Transverse colon (tissue), 4 donors: ENCODE data around the gene IP6K1. TPM values are rescaled to one million over a fixed set of nuclear protein-coding genes. Genes with fewer than 3 reads are reported as not detected.
"Not testable (repeated sequence)": the region's sequence is repeated elsewhere in the genome, so short reads cannot be mapped to it uniquely, and the experiment has no call there.

Experiments used
- DNase-seq: peaks from one replicate; pipeline ENCODE4 v3.0.0-alpha.2; 2019
- H3K27ac ChIP-seq, 4 donors: fragments of 200-600 bp; sonication (generic); 2 replicates each; pipeline ENCODE4 v1.5.1; 2016 to 2018; ENCODE audit warnings: inconsistent platforms in 4 of 4
- H3K27me3 ChIP-seq: fragments of 200-600 bp; sonication (generic); 2 replicates; pipeline ENCODE4 v1.5.1; 2017; ENCODE audit warnings: inconsistent platforms
- H3K36me3 ChIP-seq, 4 donors: fragments of 200-600 bp; sonication (generic); 2 replicates each; pipeline ENCODE4 v1.5.1; 2017 to 2019; ENCODE audit warnings: inconsistent platforms in 4 of 4
- H3K4me1 ChIP-seq, 4 donors: fragments of 200-600 bp; sonication (generic); 2 replicates each; pipeline ENCODE4 v1.5.1; 2017 to 2020; ENCODE audit warnings: inconsistent platforms in 4 of 4
- H3K4me3 ChIP-seq, 4 donors: fragments of 200-600 bp; sonication (generic); 1 replicate in 1 of 4; 2 replicates in 3 of 4; pipeline versions ENCODE4 v1.5.1 to v1.6.1; 2017 to 2019; ENCODE audit warnings: inconsistent platforms in 4 of 4
- H3K9me3 ChIP-seq, 2 donors: fragments of 200-600 bp; sonication (generic); 2 replicates each; pipeline ENCODE4 v1.5.1; 2017 to 2019; ENCODE audit warnings: inconsistent platforms in 2 of 2
- EP300 ChIP-seq: sonication (generic); formaldehyde crosslinking; IDR thresholded peaks from one replicate; pipeline ENCODE4 v1.6.1; 2017; ENCODE audit warnings: antibody characterized with exemption, low read depth
- POLR2A ChIP-seq: fragments of 450-650 bp; IDR thresholded peaks from one replicate; pipeline ENCODE4 v1.6.1; 2016; ENCODE audit warnings: antibody characterized with exemption, mild to moderate bottlenecking, moderate library complexity
- POLR2AphosphoS5 ChIP-seq, 3 donors: sonication (generic); formaldehyde crosslinking; IDR thresholded peaks; one replicate each; pipeline ENCODE4 v1.6.1; 2016; ENCODE audit warnings: antibody characterized with exemption in 3 of 3
- WGBS, 2 donors: methylation state at CpG; one replicate each; pipeline ENCODE4 v1.1.5; 2018; ENCODE audit warnings: low coverage in 1 of 2; 5-methylcytosine and 5-hydroxymethylcytosine counted together
- in situ Hi-C, 4 donors: fragments of 200-750 bp; cut with MboI; loops; one replicate each; pipeline versions ENCODE4 v1.15.0 to v1.15.1; 2017; ENCODE audit warnings: low sequenced_read_pairs in 3 of 4, low pct_ligation_motif_present in 1 of 4, low pct_unique_long_range_greater_than_20kb in 1 of 4
- intact Hi-C: fragments of 100-400 bp; cut with DNase I; formaldehyde crosslinking; loops from one replicate; pipeline ENCODE4 v1.15.1; 2023; ENCODE audit warnings: low total_unique reads
- total RNA-seq, 4 donors: library from RNA; depleted of rRNA; stranded (reverse); fragments of >200 nt; gene quantifications; one replicate each; pipeline ENCODE4 v1.1.0, GENCODE V29; 2016
- TF ChIP-seq, protein P1 (sequence below), 5 experiments: fragments of 200-600 bp in 3 of 5; fragments of 450-650 bp in 2 of 5; sonication (generic) in 3 of 5; IDR thresholded peaks; 1 replicate in 2 of 5; 2 replicates in 3 of 5; pipeline ENCODE4 v1.5.1; 2016 to 2017; ENCODE audit warnings: antibody characterized with exemption in 5 of 5, inconsistent platforms in 3 of 5, mild to moderate bottlenecking in 2 of 5, moderate library complexity in 1 of 5

The IP6K1 gene
- total RNA-seq, 4 donors from 2014 or later = 20.5 to 40.7 (median 39.7) TPM

- Histone ChIP-seq H3K27ac (no peak overlapping the region), H3K9me3 (no peaks in the 10 kb centered on the region), H3K4me1 (no peaks in the 10 kb centered on the region), H3K4me3 (no peak overlapping the region), H3K36me3 (peaks cover 0 to 10% (median 0%) of the 10 kb centered on the region in 4 donors), H3K27me3 (no peaks in the 10 kb centered on the region)
- in situ Hi-C loops (loop anchor here in 1 of 4 donors (10.0 kb wide), 1 partner anchor 144 kb away; no protein-coding TSS in a partner anchor), intact Hi-C loops (loop anchor here (10.0 kb wide), 2 partner anchors 144 to 204 kb away; partner anchors contain the start of gene MST1R)
- DNase-seq = no peak
- 79% methylated on average over 13 of the region's 13 CpGs; no CpG with 5 or more reads in 1 of the 2 donors for WGBS, 2 donors
- TF ChIP-seq POLR2AphosphoS5 (IDR thresholded peaks at IDR 0.05) (no peak), EP300 (no peak), POLR2A (no peak)
- TF ChIP-seq, protein P1, sequence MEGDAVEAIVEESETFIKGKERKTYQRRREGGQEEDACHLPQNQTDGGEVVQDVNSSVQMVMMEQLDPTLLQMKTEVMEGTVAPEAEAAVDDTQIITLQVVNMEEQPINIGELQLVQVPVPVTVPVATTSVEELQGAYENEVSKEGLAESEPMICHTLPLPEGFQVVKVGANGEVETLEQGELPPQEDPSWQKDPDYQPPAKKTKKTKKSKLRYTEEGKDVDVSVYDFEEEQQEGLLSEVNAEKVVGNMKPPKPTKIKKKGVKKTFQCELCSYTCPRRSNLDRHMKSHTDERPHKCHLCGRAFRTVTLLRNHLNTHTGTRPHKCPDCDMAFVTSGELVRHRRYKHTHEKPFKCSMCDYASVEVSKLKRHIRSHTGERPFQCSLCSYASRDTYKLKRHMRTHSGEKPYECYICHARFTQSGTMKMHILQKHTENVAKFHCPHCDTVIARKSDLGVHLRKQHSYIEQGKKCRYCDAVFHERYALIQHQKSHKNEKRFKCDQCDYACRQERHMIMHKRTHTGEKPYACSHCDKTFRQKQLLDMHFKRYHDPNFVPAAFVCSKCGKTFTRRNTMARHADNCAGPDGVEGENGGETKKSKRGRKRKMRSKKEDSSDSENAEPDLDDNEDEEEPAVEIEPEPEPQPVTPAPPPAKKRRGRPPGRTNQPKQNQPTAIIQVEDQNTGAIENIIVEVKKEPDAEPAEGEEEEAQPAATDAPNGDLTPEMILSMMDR (IDR thresholded peaks at IDR 0.05) = no peak
These were observed 85.8 kb downstream of the IP6K1 start for GRCh38 chr3:49700453-49701128.

- no peaks in the 10 kb centered on the region for H3K9me3 ChIP-seq
- H3K4me1 ChIP-seq = no peaks in the 10 kb centered on the region
- WGBS, 2 donors = 81% methylated on average over 8 of the region's 8 CpGs; no CpG with 5 or more reads in 1 of the 2 donors
- peaks cover 0 to 10% (median 0%) of the 10 kb centered on the region in 4 donors for H3K36me3 ChIP-seq
- intact Hi-C loops = loop anchor here (10.0 kb wide), 2 partner anchors 145 to 205 kb away; partner anchors contain the start of gene MST1R
- H3K27ac ChIP-seq = no peak overlapping the region
- H3K27me3 ChIP-seq = no peaks in the 10 kb centered on the region
- DNase-seq = no peak
- in situ Hi-C loops = loop anchor here in 1 of 4 donors (10.0 kb wide), 1 partner anchor 145 kb away; no protein-coding TSS in a partner anchor
- no peak overlapping the region for H3K4me3 ChIP-seq
- TF ChIP-seq EP300 (no peak), POLR2A (no peak), POLR2AphosphoS5 (IDR thresholded peaks at IDR 0.05) (no peak)
- TF ChIP-seq, protein P1 (IDR thresholded peaks at IDR 0.05) = no peak
These were observed 86.3 kb downstream of the IP6K1 start for GRCh38 chr3:49700014-49700413.

DNA sequence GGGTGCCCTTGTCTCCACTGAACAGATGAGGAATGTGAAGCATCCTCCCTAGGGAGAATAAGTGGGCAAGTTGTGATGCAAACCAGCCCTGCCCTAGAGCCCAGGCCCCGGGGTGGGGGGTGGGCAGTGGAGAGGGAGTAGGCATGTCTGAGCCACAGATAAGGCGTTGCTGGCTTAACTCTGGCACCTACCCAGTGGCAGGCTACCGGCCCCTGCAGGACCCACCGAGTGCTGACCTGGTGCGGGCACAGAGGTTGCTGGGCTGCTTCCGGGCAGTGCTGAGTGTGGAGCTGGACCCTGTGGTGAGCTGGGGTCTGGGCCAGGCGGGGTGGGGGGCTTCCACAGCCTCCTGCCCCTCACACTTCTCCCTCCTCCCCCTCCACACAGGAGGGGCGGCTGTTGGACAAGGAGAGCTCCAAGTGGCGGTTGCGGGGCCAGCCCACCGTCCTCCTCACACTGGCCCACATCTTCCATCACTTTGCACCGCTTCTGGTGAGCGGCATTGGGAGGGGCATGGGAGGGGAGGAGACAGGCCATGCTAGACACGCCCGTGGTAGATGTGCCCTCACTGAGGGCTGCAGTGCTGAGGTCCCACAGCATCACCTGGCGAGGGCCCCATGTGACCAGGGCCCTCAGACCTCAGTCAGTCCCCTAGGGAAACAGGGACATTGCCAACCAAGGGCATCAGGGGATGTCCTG, 86.9 kb downstream of the IP6K1 start:
- Histone ChIP-seq H3K9me3 (no peaks in the 10 kb centered on the region), H3K27me3 (no peaks in the 10 kb centered on the region), H3K36me3 (peaks cover 0 to 10% (median 0%) of the 10 kb centered on the region in 4 donors), H3K4me3 (no peak overlapping the region), H3K27ac (no peak overlapping the region), H3K4me1 (no peaks in the 10 kb centered on the region)
- in situ Hi-C loops = no loop called here
- TF ChIP-seq, protein P1 (IDR thresholded peaks at IDR 0.05) = no peak
- no peak for TF ChIP-seq POLR2A
- TF ChIP-seq POLR2AphosphoS5 (IDR thresholded peaks at IDR 0.05) = no peak
- no peak for TF ChIP-seq EP300
- 86% methylated on average over 13 of the region's 16 CpGs; no CpG with 5 or more reads in 1 of the 2 donors for WGBS, 2 donors
- DNase-seq = no peak
- intact Hi-C loops = no loop called here

- H3K36me3 ChIP-seq, H3K27ac ChIP-seq, H3K4me3 ChIP-seq, DNase-seq, H3K27me3 ChIP-seq, H3K9me3 ChIP-seq, intact Hi-C loops, in situ Hi-C loops: not testable (repeated sequence)
- peaks cover 8 to 15% (median 8%) of the 10 kb centered on the region in 4 donors for H3K4me1 ChIP-seq
- WGBS, 2 donors = 69% methylated on average over 4 of the region's 4 CpGs; no CpG with 5 or more reads in 1 of the 2 donors
These were observed 90.9 kb downstream of the IP6K1 start for GRCh38 chr3:49695350-49696015.

DNA sequence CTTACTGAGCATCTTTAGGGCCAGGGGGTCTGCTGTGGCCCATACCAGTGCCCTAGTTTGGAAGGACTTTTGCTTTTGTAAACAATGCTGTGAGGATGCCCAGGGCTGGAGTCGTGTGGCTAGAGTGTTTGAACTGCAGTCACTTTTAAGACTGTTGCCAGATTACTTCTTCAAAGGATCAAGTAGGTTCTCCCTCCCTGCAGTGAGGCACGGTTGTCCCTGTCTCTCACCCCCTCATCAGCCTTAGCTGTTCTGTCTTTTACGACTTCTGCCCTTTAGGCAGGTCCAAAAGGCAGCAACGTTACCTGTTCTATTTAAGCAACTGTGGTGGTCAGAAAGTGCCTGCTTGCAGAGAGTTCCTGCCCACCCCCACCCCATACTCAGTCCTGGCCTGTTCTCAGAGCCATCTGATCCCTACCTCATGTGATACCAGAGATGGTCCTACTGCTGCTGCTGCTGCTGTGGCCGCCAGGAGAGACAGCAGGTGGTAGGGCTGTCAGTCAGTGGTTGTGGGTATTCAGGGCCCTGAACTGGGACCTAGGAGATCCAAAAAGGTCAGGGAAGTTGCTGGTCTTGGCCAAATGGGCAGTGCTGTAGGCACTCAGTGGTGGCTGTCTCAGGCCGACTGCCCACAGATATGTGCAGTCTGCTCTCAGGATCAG, 91.8 kb downstream of the IP6K1 start:
- H3K4me3 ChIP-seq, DNase-seq, H3K27ac ChIP-seq, H3K36me3 ChIP-seq, H3K27me3 ChIP-seq, intact Hi-C loops, in situ Hi-C loops, H3K9me3 ChIP-seq: not testable (repeated sequence)
- peaks cover 8 to 22% (median 16%) of the 10 kb centered on the region in 4 donors for H3K4me1 ChIP-seq
- 67% methylated on average over 6 of the region's 6 CpGs; no CpG with 5 or more reads in 1 of the 2 donors for WGBS, 2 donors

DNA sequence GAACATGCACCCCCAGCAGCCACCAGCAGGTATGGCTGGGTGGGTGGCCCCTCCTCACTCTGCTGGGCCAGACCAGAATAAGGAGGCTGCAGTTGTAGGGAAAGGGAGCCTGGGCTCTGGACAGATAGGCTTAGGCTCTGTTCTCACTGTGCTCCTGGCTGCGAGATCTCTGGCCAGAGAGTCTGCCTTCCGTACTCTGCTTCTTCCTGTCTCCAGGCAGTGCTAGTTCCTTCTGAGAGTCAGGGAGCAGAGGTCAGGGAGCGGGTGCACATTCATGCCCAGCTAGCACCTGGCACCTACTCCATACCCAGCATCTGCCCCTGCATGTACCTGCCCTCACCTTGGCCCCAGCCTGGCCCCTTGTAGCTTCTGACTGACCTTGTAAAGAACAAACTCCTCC, 94.9 kb downstream of the IP6K1 start:
- H3K36me3 ChIP-seq, H3K4me3 ChIP-seq, intact Hi-C loops, H3K9me3 ChIP-seq, in situ Hi-C loops, H3K27ac ChIP-seq, H3K27me3 ChIP-seq: not testable (repeated sequence)
- DNase-seq = peak; percentile 72
- WGBS, 2 donors = 69% methylated on average over 3 of the region's 3 CpGs; no CpG with 5 or more reads in 1 of the 2 donors
- H3K4me1 ChIP-seq = peaks cover 11 to 37% (median 23%) of the 10 kb centered on the region in 4 donors
